SK-N-SH (cell line): ENCODE results near the gene PIPOX. TPM values are rescaled to one million over a fixed set of nuclear protein-coding genes. Genes with fewer than 3 reads are reported as not detected.

Experiments
- CTCF ChIA-PET: fragments of 300-600, 350-600 bp; formaldehyde crosslinking; extraction: SDS; loops from one replicate; lab custom pipeline; 2021; lab: Yijun Ruan, JAX
- POLR2A ChIA-PET: fragments of 350-600 bp; sonication (Branson Sonifier 250); formaldehyde crosslinking; extraction: SDS; loops from one replicate; lab custom pipeline; 2020; ENCODE audit warnings: antibody characterized with exemption, inconsistent platforms; lab: Yijun Ruan, JAX
- DNase-seq: peaks from one replicate; pipeline ENCODE4 v3.0.0; 2012
- H2AFZ ChIP-seq: fragments of 200-600 bp; sonication (generic); 2 replicates; pipeline ENCODE4 v1.8.1; 2016; ENCODE audit warnings: antibody characterized with exemption, mild to moderate bottlenecking, low read depth
- H3F3A ChIP-seq: fragments of 200-600 bp; sonication (generic); replicated peaks from 2 replicates; pipeline ENCODE3; 2016; ENCODE audit warnings: antibody characterized with exemption, mild to moderate bottlenecking; ENCODE audit not compliant: insufficient read depth
- H3K27ac ChIP-seq, 2 experiments: fragments of 200-500 bp in 1 of 2; fragments of 200-600 bp in 1 of 2; sonication (Bioruptor generic) in 1 of 2; sonication (generic), shearing (Covaris generic) in 1 of 2; 2 replicates each; pipeline versions ENCODE4 v1.5.1 to v1.6.1; 2014 to 2016; ENCODE audit warnings: low read depth in 2 of 2, inconsistent platforms in 1 of 2, low read length in 1 of 2, mild to moderate bottlenecking in 1 of 2, mixed read lengths in 1 of 2
- H3K27me3 ChIP-seq: fragments of 200-600 bp; sonication (generic), shearing (Covaris generic); 2 replicates; pipeline ENCODE4 v1.6.1; 2016; ENCODE audit warnings: mixed run types; ENCODE audit not compliant: insufficient read depth
- H3K36me3 ChIP-seq, 2 experiments: fragments of 200-500 bp in 1 of 2; fragments of 200-600 bp in 1 of 2; sonication (Bioruptor generic) in 1 of 2; sonication (generic) in 1 of 2; replicated peaks in 1 of 2; 2 replicates each; pipeline versions ENCODE3 to v1.5.1; 2014 to 2016; ENCODE audit warnings: low read length in 1 of 2, mild to moderate bottlenecking in 1 of 2; ENCODE audit not compliant: insufficient read depth in 2 of 2, control insufficient read depth in 1 of 2
- H3K4me1 ChIP-seq, 2 experiments: fragments of 200-500 bp in 1 of 2; fragments of 200-600 bp in 1 of 2; sonication (Bioruptor generic) in 1 of 2; sonication (generic), shearing (Covaris generic) in 1 of 2; 2 replicates each; pipeline versions ENCODE4 v1.5.1 to v1.6.1; 2014 to 2016; ENCODE audit warnings: low read depth in 1 of 2, low read length in 1 of 2, mixed run types in 1 of 2; ENCODE audit not compliant: insufficient read depth in 2 of 2, control insufficient read depth in 1 of 2
- H3K4me2 ChIP-seq: fragments of 200-600 bp; sonication (generic), shearing (Covaris generic); 2 replicates; pipeline ENCODE4 v1.6.1; 2017; ENCODE audit warnings: mixed run types
- H3K4me3 ChIP-seq, 2 experiments: fragments of 200-500 bp in 1 of 2; fragments of 200-600 bp in 1 of 2; sonication (Bioruptor generic) in 1 of 2; sonication (generic), shearing (Covaris generic) in 1 of 2; 2 replicates each; pipeline versions ENCODE4 v1.5.1 to v1.8.1; 2014 to 2016; ENCODE audit warnings: low read depth in 2 of 2, inconsistent platforms in 1 of 2, low read length in 1 of 2, mild to moderate bottlenecking in 1 of 2, mixed read lengths in 1 of 2, moderate library complexity in 1 of 2
- H3K79me2 ChIP-seq: fragments of 200-600 bp; sonication (generic); 2 replicates; pipeline ENCODE4 v1.8.1; 2017; ENCODE audit warnings: mild to moderate bottlenecking; ENCODE audit not compliant: insufficient read depth
- H3K9ac ChIP-seq: fragments of 200-600 bp; sonication (generic); 2 replicates; pipeline ENCODE4 v1.6.1; 2017; ENCODE audit warnings: mixed run types
- H3K9me2 ChIP-seq: fragments of 200-600 bp; sonication (generic); 2 replicates; pipeline ENCODE4 v1.6.1; 2017; ENCODE audit warnings: mixed run types
- H3K9me3 ChIP-seq: fragments of 200-600 bp; sonication (generic); 2 replicates; pipeline ENCODE4 v1.6.1; 2017; ENCODE audit warnings: mixed run types, mild to moderate bottlenecking, moderate library complexity
- H4K20me1 ChIP-seq: fragments of 200-600 bp; sonication (generic); 2 replicates; pipeline ENCODE4 v1.6.1; 2017; ENCODE audit warnings: mild to moderate bottlenecking, mixed run types; ENCODE audit not compliant: insufficient read depth
- CHD2 ChIP-seq: fragments of 150-350 bp; IDR thresholded peaks from 2 replicates; pipeline ENCODE4 v1.6.1; 2018; ENCODE audit warnings: low read length; ENCODE audit not compliant: partially characterized antibody
- ELF1 ChIP-seq: IDR thresholded peaks from 2 replicates; pipeline ENCODE4 v1.4.0; 2012
- EP300 ChIP-seq, 2 experiments: IDR thresholded peaks; 2 replicates each; pipeline versions ENCODE4 v1.4.0 to v1.6.1; 2012; ENCODE audit warnings: borderline replicate concordance in 1 of 2, low read depth in 1 of 2, low read length in 1 of 2
- FOSL2 ChIP-seq: IDR thresholded peaks from 2 replicates; pipeline ENCODE4 v1.4.0; 2012; ENCODE audit warnings: low read depth, mild to moderate bottlenecking, moderate library complexity, borderline replicate concordance
- FOXJ3 ChIP-seq: sonication (generic); formaldehyde crosslinking; IDR thresholded peaks from 2 replicates; pipeline ENCODE4 v1.5.1; 2020; ENCODE audit warnings: mild to moderate bottlenecking, missing genetic modification reagents
- FOXM1 ChIP-seq: IDR thresholded peaks from 2 replicates; pipeline ENCODE4 v1.4.0; 2012; ENCODE audit warnings: low read depth, mild to moderate bottlenecking
- GABPA ChIP-seq: IDR thresholded peaks from 2 replicates; pipeline ENCODE4 v1.4.0; 2012; ENCODE audit warnings: low read depth, mild to moderate bottlenecking
- GATA2 ChIP-seq: sonication (generic); formaldehyde crosslinking; IDR thresholded peaks from 2 replicates; pipeline ENCODE4 v1.5.0; 2020; ENCODE audit warnings: mild to moderate bottlenecking, missing genetic modification reagents
- JUND ChIP-seq: IDR thresholded peaks from 2 replicates; pipeline ENCODE4 v1.4.0; 2012
- MAX ChIP-seq: IDR thresholded peaks from 2 replicates; pipeline ENCODE4 v1.4.0; 2012; ENCODE audit warnings: low read depth
- MXI1 ChIP-seq: IDR thresholded peaks from 2 replicates; pipeline ENCODE4 v1.6.1; 2012; ENCODE audit warnings: mild to moderate bottlenecking, low read depth, low read length, improper control_type of control experiment
- NRF1 ChIP-seq: IDR thresholded peaks from 2 replicates; pipeline ENCODE4 v1.6.1; 2012; ENCODE audit warnings: low read depth, mild to moderate bottlenecking, low read length
- PBX3 ChIP-seq: IDR thresholded peaks from 2 replicates; pipeline ENCODE4; 2012
- RAD21 ChIP-seq: IDR thresholded peaks from 2 replicates; pipeline ENCODE4 v1.6.1; 2012; ENCODE audit warnings: mild to moderate bottlenecking, low read length
- RCOR1 ChIP-seq: fragments of 150-350 bp; IDR thresholded peaks from 2 replicates; pipeline ENCODE4 v1.6.1; 2017; ENCODE audit warnings: antibody characterized with exemption, low read length
- REST ChIP-seq: IDR thresholded peaks from 2 replicates; pipeline ENCODE4 v1.6.1; 2012; ENCODE audit warnings: mild to moderate bottlenecking, low read depth, low read length, moderate library complexity
- SIN3A ChIP-seq: IDR thresholded peaks from 2 replicates; pipeline ENCODE4 v1.6.1; 2012; ENCODE audit warnings: low read depth, mild to moderate bottlenecking, low read length, moderate library complexity, borderline replicate concordance
- SMC3 ChIP-seq: IDR thresholded peaks from 2 replicates; pipeline ENCODE4 v1.6.1; 2012; ENCODE audit warnings: low read depth, low read length, improper control_type of control experiment
- TEAD4 ChIP-seq: IDR thresholded peaks from 2 replicates; pipeline ENCODE4 v1.4.0; 2012; ENCODE audit warnings: mild to moderate bottlenecking, borderline replicate concordance; ENCODE audit not compliant: insufficient read depth
- USF1 ChIP-seq: IDR thresholded peaks from 2 replicates; pipeline ENCODE4 v1.4.0; 2012; ENCODE audit warnings: low read depth, borderline replicate concordance
- YY1 ChIP-seq: IDR thresholded peaks from 2 replicates; pipeline ENCODE4 v1.4.0; 2012; ENCODE audit warnings: low read depth, mild to moderate bottlenecking
- whole genome bisulfite sequencing: methylation state at CpG from one replicate; pipeline ENCODE4 v1.1.6; 2017; ENCODE audit warnings: low lambda C conversion rate; 5-methylcytosine and 5-hydroxymethylcytosine counted together
- polyA plus RNA-seq, 3 experiments: library from polyadenylated mRNA; depleted of rRNA; stranded (reverse); fragments of >200 nt; gene quantifications; 2 replicates each; pipeline ENCODE4 v1.2.3, GENCODE V29; 2012

The PIPOX gene
- polyA plus RNA-seq, 1 of the 3 experiments (the other 2 are of a cell fraction), result 0.31 TPM

- no peak for TF ChIP-seq FOXM1
- no peak for TF ChIP-seq FOXJ3 (CRISPR knock-in tag)
- no peak for TF ChIP-seq CHD2
- TF ChIP-seq EP300 (IDR thresholded peaks at IDR 0.05; ENCODE audit: borderline replicate concordance in 1 of 2, low read depth in 1 of 2, low read length in 1 of 2), result no peak
- no peak for TF ChIP-seq FOSL2
- TF ChIP-seq, all 33 proteins: peak for 0
These were observed 21.1 kb downstream of the PIPOX start (continued) for GRCh38 chr17:29063992-29064391.

- Histone ChIP-seq H3K36me3 (no peaks in the 10 kb centered on the region), H3K9me2 (no peaks in the 10 kb centered on the region), H3K79me2 (no peaks in the 10 kb centered on the region), H3K4me2 (no peak overlapping the region), H3K27ac (peak overlapping the region in 1 of 2 experiments; percentile 53; a peak in 2 of 4 replicates), H3K9ac (no peak overlapping the region), H3K4me1 (peaks cover 2 to 28% of the 10 kb centered on the region in 2 experiments; a peak in 3 of 4 replicates), H4K20me1 (no peaks in the 10 kb centered on the region), H3K4me3 (no peak overlapping the region), H3F3A (no peaks in the 10 kb centered on the region), H3K9me3 (no peaks in the 10 kb centered on the region), H2AFZ (no peak overlapping the region), H3K27me3 (no peaks in the 10 kb centered on the region)
- DNase-seq, result peak; percentile 56
- ChIA-PET CTCF (interaction anchor here (0.9 to 2.2 kb wide), 5 partner anchors 12 to 46 kb away, joined by 3 to 8 read pairs (median 4); no protein-coding TSS in a partner anchor), POLR2A (interaction anchor here (0.7 to 1.7 kb wide), 4 partner anchors 18 to 113 kb away, joined by 3 to 5 read pairs (median 4); no protein-coding TSS in a partner anchor)
- WGBS, result 72% methylated on average over 7 of the region's 7 CpGs
- TF ChIP-seq MAX (no peak), FOSL2 (no peak), RCOR1 (peak; percentile 36; the same call in 1 of the 2 replicates), RAD21 (peak; percentile 10; the same call in 1 of the 2 replicates), GABPA (no peak), JUND (no peak), EP300 (IDR thresholded peaks at IDR 0.05; ENCODE audit: borderline replicate concordance in 1 of 2, low read depth in 1 of 2, low read length in 1 of 2) (peak in 1 of 2 experiments; percentile 52; a peak in 1 of 4 replicates), GATA2 (CRISPR knock-in tag) (peak; percentile 84)
These were observed 23.1 kb downstream of the PIPOX start for GRCh38 chr17:29066047-29066446.

- H3K9ac ChIP-seq, result no peak overlapping the region
- no peak overlapping the region for H3K27ac ChIP-seq
- no peak for DNase-seq
- H4K20me1 ChIP-seq, result no peaks in the 10 kb centered on the region
- no peaks in the 10 kb centered on the region for H3K27me3 ChIP-seq
- no peaks in the 10 kb centered on the region for H3K9me2 ChIP-seq
- peaks cover 0 to 23% of the 10 kb centered on the region in 2 experiments; a peak in 2 of 4 replicates for H3K4me1 ChIP-seq
- no peaks in the 10 kb centered on the region for H3K79me2 ChIP-seq
- no peak overlapping the region for H3K4me3 ChIP-seq
- no peak overlapping the region for H2AFZ ChIP-seq
- POLR2A ChIA-PET, result interaction anchor here (1.7 kb wide), 1 partner anchor 18 kb away, joined by 3 read pairs; no protein-coding TSS in a partner anchor
- WGBS, result 76% methylated on average over 7 of the region's 7 CpGs
- CTCF ChIA-PET, result interaction anchor here (0.9 to 2.2 kb wide), 5 partner anchors 28 to 50 kb away, joined by 3 to 8 read pairs (median 4); no protein-coding TSS in a partner anchor
- no peak overlapping the region for H3K4me2 ChIP-seq
- no peaks in the 10 kb centered on the region for H3F3A ChIP-seq
- no peaks in the 10 kb centered on the region for H3K36me3 ChIP-seq
- no peaks in the 10 kb centered on the region for H3K9me3 ChIP-seq
- TF ChIP-seq ELF1 (no peak), USF1 (no peak), RAD21 (no peak), NRF1 (no peak), FOXM1 (no peak), YY1 (no peak), MXI1 (no peak), CHD2 (no peak), REST (no peak), SIN3A (no peak), TEAD4 (no peak), SMC3 (no peak), PBX3 (no peak)
These were observed 23.7 kb downstream of the PIPOX start for GRCh38 chr17:29066606-29067005.
